H54 (cell line): ENCODE results near the gene KIF19.

Source experiments
- DNase-seq: peaks from one replicate; pipeline ENCODE4 v3.0.0; 2011; ENCODE audit warnings: low spot score, mixed read lengths; ENCODE audit not compliant: insufficient read length
- FAIRE-seq: peaks from 3 replicates; lab custom pipeline; 2011; peaks lifted over from hg19 to GRCh38; lab: Jason Lieb, UNC
- POLR2A ChIP-seq: IDR thresholded peaks from 2 replicates; pipeline ENCODE4 v1.6.1; 2011; ENCODE audit warnings: low read depth, mild to moderate bottlenecking, low read length

The KIF19 gene

GRCh38 chr17:74318391-74318790, 7.6 kb upstream of the KIF19 start:
- TF ChIP-seq POLR2A: no peak
- DNase-seq: no peak
- FAIRE-seq: no peak

GRCh38 chr17:74324521-74324920, 1.5 kb upstream of the KIF19 start:
- no peak for TF ChIP-seq POLR2A
- DNase-seq (no peak), FAIRE-seq (no peak)

- no peak for FAIRE-seq
- no peak for TF ChIP-seq POLR2A
- no peak for DNase-seq
These were observed 667 bp upstream of the KIF19 start for GRCh38 chr17:74325376-74325742.

GRCh38 chr17:74326506-74326905, 480 bp downstream of the KIF19 start:
- DNase-seq (no peak), FAIRE-seq (no peak)
- no peak for TF ChIP-seq POLR2A

- DNase-seq (no peak), FAIRE-seq (no peak)
- no peak for TF ChIP-seq POLR2A
These were observed 2.5 kb downstream of the KIF19 start for GRCh38 chr17:74328487-74328886.

GRCh38 chr17:74329378-74329777, 3.4 kb downstream of the KIF19 start:
- DNase-seq (no peak), FAIRE-seq (no peak)
- no peak for TF ChIP-seq POLR2A

- no peak for FAIRE-seq
- DNase-seq: no peak
- TF ChIP-seq POLR2A: no peak
These were observed 4.4 kb downstream of the KIF19 start for GRCh38 chr17:74330446-74330845.

GRCh38 chr17:74332017-74332650, 6.1 kb downstream of the KIF19 start:
- FAIRE-seq (no peak), DNase-seq (no peak)
- TF ChIP-seq POLR2A: no peak

- FAIRE-seq: no peak
- no peak for TF ChIP-seq POLR2A
- DNase-seq: no peak
These were observed 6.8 kb downstream of the KIF19 start for GRCh38 chr17:74332763-74333283.

GRCh38 chr17:74334393-74335039, 8.5 kb downstream of the KIF19 start:
- TF ChIP-seq POLR2A: no peak
- no peak for DNase-seq
- FAIRE-seq: no peak

- TF ChIP-seq POLR2A: no peak
- no peak for FAIRE-seq
- DNase-seq: no peak
These were observed 9.6 kb downstream of the KIF19 start for GRCh38 chr17:74335529-74336062.

GRCh38 chr17:74336307-74336706, 10.3 kb downstream of the KIF19 start:
- no peak for FAIRE-seq
- no peak for TF ChIP-seq POLR2A
- DNase-seq: no peak

GRCh38 chr17:74337834-74338500, 11.9 kb downstream of the KIF19 start:
- no peak for DNase-seq
- TF ChIP-seq POLR2A: no peak
- FAIRE-seq: no peak

- TF ChIP-seq POLR2A: no peak
- no peak for FAIRE-seq
- DNase-seq: no peak
These were observed 13.6 kb downstream of the KIF19 start for GRCh38 chr17:74339537-74340195.
